Lung (tissue), 12 donors: ENCODE measurements around the gene WDR53. TPM values are rescaled to one million over a fixed set of nuclear protein-coding genes. Genes with fewer than 3 reads are reported as not detected.
"Not testable (repeated sequence)": the region's sequence is repeated elsewhere in the genome, so short reads cannot be mapped to it uniquely, and the experiment has no call there.

ENCODE experiments used
- ATAC-seq: fragments of 200-7000 bp; cut with Tn5 transposase; one replicate; pipeline ENCODE4 v1.9.1; 2020; ENCODE audit warnings: moderate number of reproducible peaks; ENCODE audit not compliant: insufficient read depth, low FRiP score
- DNase-seq, 3 donors: peaks; one replicate each; pipeline ENCODE4 v3.0.0-alpha.2; 2013 to 2017
- H3K27ac ChIP-seq, 2 donors: one replicate each; pipeline ENCODE4 v1.5.1; 2013; ENCODE audit warnings: mild to moderate bottlenecking in 2 of 2, moderate library complexity in 2 of 2, control low read depth in 1 of 2, inconsistent platforms in 1 of 2, low read depth in 1 of 2, low read length in 1 of 2
- H3K27me3 ChIP-seq, 3 donors: one replicate each; pipeline ENCODE4 v1.5.1; 2013; ENCODE audit warnings: low read length in 2 of 3; ENCODE audit not compliant: control insufficient read depth in 3 of 3, insufficient read depth in 3 of 3
- H3K36me3 ChIP-seq, 4 donors: one replicate each; pipeline ENCODE4 v1.5.1; 2013; ENCODE audit warnings: low read length in 4 of 4, mild to moderate bottlenecking in 1 of 4, moderate library complexity in 1 of 4; ENCODE audit not compliant: control insufficient read depth in 4 of 4, insufficient read depth in 4 of 4
- H3K4me1 ChIP-seq, 5 donors: one replicate each; pipeline ENCODE4 v1.5.1; 2013; ENCODE audit warnings: low read length in 5 of 5, mild to moderate bottlenecking in 2 of 5, moderate library complexity in 1 of 5; ENCODE audit not compliant: control insufficient read depth in 5 of 5, insufficient read depth in 5 of 5
- H3K4me3 ChIP-seq: one replicate; pipeline ENCODE4 v1.5.1; 2013; ENCODE audit warnings: mild to moderate bottlenecking, control low read depth, moderate library complexity
- H3K9ac ChIP-seq, 2 donors: one replicate each; pipeline ENCODE4 v1.5.1; 2013; ENCODE audit warnings: low read length in 2 of 2, control low read depth in 1 of 2; ENCODE audit not compliant: insufficient read depth in 1 of 2
- H3K9me3 ChIP-seq, 4 donors: one replicate each; pipeline ENCODE4 v1.5.1; 2013; ENCODE audit warnings: low read length in 3 of 4, mild to moderate bottlenecking in 1 of 4, moderate library complexity in 1 of 4; ENCODE audit not compliant: control insufficient read depth in 4 of 4, insufficient read depth in 3 of 4
- WGBS, 2 donors: extraction: QIAGEN DNeasy Blood & Tissue Kit; methylation state at CpG; one replicate each; pipeline ENCODE4 v1.1.7; 2013; 5-methylcytosine and 5-hydroxymethylcytosine counted together
- polyA plus RNA-seq, 2 donors: library from polyadenylated mRNA; stranded (reverse); fragments of 200-250 nt; gene quantifications; one replicate each; pipeline ENCODE4 v1.2.1, GENCODE V29; 2013
- total RNA-seq, 2 donors: library from RNA; depleted of rRNA in 1 of 2; stranded (reverse); fragments of >200 nt in 1 of 2; gene quantifications; one replicate each; pipeline ENCODE4 v1.2.1, GENCODE V29; 2014 to 2021
- TF ChIP-seq, protein P1 (sequence below): IDR thresholded peaks from 2 replicates; pipeline ENCODE4 v1.5.1; 2012; ENCODE audit warnings: mild to moderate bottlenecking; ENCODE audit errors: control extremely low read depth, extremely low read depth
- donor health status: control.
- donor health status: control.
- donor health status: Bipolar disorder and iron deficiency.
- donor health status: healthy.
- donor health status: DM: yes; HTN: yes; CAD: no.

Gene WDR53
- total and polyA plus RNA-seq, 4 donors: 6.3 to 17.4 (median 9.5) TPM

DNA sequence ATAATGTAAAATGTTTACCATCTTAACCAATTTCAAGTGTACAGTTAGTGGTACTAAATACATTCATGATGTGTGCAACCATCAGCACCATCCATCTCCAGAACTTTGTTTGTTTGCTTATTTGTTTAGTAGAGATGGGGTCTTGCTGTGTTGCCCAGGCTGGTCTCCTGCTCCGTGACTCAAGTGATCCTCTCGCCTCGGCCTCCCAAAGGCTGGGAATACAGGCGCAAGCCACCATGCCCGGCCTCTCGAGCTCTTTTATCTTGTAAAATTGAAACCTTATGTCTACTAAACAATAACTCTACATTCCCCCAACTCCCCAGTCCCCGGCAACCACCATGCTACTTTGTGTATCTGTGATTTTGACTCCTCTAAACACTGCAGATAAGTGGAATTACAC lies 32.0 kb upstream of the WDR53 start:
- no peaks in the 10 kb centered on the region for H3K36me3 ChIP-seq
- H3K9me3 ChIP-seq: peaks cover 0 to 2% (median 0%) of the 10 kb centered on the region in 4 donors
- no peaks in the 10 kb centered on the region for H3K4me1 ChIP-seq
- ATAC-seq: no peak
- no peak overlapping the region for H3K9ac ChIP-seq
- TF ChIP-seq, protein P1, sequence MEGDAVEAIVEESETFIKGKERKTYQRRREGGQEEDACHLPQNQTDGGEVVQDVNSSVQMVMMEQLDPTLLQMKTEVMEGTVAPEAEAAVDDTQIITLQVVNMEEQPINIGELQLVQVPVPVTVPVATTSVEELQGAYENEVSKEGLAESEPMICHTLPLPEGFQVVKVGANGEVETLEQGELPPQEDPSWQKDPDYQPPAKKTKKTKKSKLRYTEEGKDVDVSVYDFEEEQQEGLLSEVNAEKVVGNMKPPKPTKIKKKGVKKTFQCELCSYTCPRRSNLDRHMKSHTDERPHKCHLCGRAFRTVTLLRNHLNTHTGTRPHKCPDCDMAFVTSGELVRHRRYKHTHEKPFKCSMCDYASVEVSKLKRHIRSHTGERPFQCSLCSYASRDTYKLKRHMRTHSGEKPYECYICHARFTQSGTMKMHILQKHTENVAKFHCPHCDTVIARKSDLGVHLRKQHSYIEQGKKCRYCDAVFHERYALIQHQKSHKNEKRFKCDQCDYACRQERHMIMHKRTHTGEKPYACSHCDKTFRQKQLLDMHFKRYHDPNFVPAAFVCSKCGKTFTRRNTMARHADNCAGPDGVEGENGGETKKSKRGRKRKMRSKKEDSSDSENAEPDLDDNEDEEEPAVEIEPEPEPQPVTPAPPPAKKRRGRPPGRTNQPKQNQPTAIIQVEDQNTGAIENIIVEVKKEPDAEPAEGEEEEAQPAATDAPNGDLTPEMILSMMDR: no peak
- H3K27me3 ChIP-seq: peaks cover 0 to 2% (median 0%) of the 10 kb centered on the region in 3 donors
- no peak overlapping the region for H3K27ac ChIP-seq
- no peak overlapping the region for H3K4me3 ChIP-seq
- WGBS, 2 donors: 92 to 95% methylated on average over 7 of the region's 7 CpGs
- no peak for DNase-seq

DNA sequence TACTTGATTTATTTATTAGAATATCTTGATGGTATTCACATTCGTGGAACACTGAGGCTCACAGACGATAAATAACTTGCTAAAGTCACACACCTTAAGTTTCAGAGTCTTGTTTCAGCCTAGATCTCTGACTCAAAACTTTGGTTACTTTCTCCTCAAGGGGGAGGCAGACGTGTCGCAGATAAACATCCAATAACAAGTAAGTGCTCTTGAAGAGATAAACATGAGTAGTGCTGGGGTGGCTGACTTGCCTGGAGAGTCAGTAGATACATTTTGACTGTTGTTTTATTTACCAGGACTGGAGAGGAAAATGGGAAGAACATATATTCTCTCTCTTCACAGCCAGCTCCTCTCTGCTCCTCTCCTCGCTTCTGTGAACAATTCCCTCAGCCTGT lies 31.4 kb upstream of the WDR53 start:
- Histone ChIP-seq H3K4me3 (no peak overlapping the region), H3K9ac (no peak overlapping the region), H3K9me3 (peaks cover 0 to 2% (median 0%) of the 10 kb centered on the region in 4 donors), H3K27me3 (peaks cover 0 to 2% (median 0%) of the 10 kb centered on the region in 3 donors), H3K36me3 (no peaks in the 10 kb centered on the region), H3K4me1 (no peaks in the 10 kb centered on the region), H3K27ac (no peak overlapping the region)
- DNase-seq (no peak), ATAC-seq (no peak)
- TF ChIP-seq, protein P1: no peak
- 64 to 86% methylated on average over 5 of the region's 5 CpGs for WGBS, 2 donors

DNA sequence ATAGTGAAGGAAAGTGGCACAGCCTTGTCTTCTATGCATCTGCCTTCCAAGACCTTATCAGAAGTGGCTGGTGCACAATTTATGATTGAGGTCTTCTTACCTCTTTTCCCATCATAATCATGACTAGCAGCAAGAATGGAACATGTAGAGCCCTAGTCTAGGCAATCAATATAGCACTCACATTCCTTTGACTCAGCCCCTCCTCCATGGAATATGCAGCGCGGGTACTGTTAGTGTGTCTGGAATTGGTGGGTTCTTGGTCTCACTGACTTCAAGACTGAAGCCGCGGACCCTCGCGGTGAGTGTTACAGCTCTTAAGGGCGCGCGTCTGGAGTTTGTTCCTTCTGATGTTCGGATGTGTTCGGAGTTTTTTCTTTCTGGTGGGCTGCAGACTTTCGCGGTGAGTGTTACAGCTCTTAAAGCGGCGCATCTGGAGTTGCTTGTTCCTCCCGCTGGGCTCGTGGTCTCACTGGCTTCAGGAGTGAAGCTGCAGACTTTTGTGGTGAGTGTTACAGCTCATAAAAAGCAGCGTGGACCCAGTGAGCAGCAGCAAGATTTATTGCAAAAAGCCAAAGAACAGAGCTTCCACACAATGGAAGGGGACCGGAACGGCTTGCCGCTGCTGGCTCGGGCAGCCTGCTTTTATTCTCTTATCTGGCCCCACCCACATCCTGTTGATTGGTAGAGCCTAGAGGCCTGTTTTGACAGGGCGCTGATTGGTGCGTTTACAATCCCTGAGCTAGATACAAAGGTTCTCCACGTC lies 29.8 kb upstream of the WDR53 start:
- not testable (repeated sequence) for DNase-seq, H3K4me3 ChIP-seq, H3K9ac ChIP-seq, H3K27me3 ChIP-seq, H3K27ac ChIP-seq, H3K9me3 ChIP-seq, ATAC-seq, H3K4me1 ChIP-seq, H3K36me3 ChIP-seq
- 35 to 57% methylated on average over 25 of the region's 25 CpGs for WGBS, 2 donors

DNA sequence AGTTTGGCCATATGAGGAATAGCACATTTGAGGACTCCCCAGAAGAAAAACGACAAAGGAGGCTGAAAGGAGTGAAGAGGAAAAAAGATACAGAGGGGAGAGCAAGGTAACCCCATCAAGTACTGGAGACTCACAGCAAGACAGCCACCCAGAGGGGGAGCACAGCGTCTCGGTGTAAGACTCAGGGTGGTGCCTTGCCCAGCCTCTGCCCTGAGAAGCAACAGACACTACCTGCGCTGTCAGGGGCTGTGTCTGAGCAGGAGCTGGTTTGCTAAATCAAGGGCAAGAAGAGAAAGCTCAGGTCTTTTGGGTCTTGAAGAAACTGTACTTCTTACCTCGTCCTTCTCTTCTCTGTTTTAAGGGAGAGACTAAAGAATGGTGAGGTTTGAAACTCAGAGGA lies 28.0 kb upstream of the WDR53 start:
- ATAC-seq: no peak
- 56 to 78% methylated on average over 5 of the region's 5 CpGs for WGBS, 2 donors

More for the DNA sequence above, 28.0 kb upstream of the WDR53 start:
- Histone ChIP-seq H3K27me3 (peaks cover 0 to 2% (median 0%) of the 10 kb centered on the region in 3 donors), H3K9ac (no peak overlapping the region), H3K36me3 (no peaks in the 10 kb centered on the region), H3K9me3 (no peaks in the 10 kb centered on the region), H3K4me1 (no peaks in the 10 kb centered on the region), H3K27ac (no peak overlapping the region), H3K4me3 (no peak overlapping the region)
- no peak for DNase-seq
- TF ChIP-seq, protein P1: no peak
